GM23248 (cell line): Measurements from ENCODE around the gene PELI2.

ENCODE experiments used
- EZH2 ChIP-seq: fragments of 200-600 bp; sonication (generic); IDR thresholded peaks from 2 replicates; pipeline ENCODE4 v1.6.1; 2018; ENCODE audit warnings: antibody characterized with exemption, mild to moderate bottlenecking; ENCODE audit not compliant: insufficient read depth, poor library complexity, severe bottlenecking
- EZH2phosphoT487 ChIP-seq: fragments of 200-600 bp; sonication (generic); IDR thresholded peaks from 2 replicates; pipeline ENCODE4 v1.6.1; 2018; ENCODE audit warnings: antibody characterized with exemption, moderate library complexity, mild to moderate bottlenecking, low read depth; ENCODE audit not compliant: insufficient read depth

DNA sequence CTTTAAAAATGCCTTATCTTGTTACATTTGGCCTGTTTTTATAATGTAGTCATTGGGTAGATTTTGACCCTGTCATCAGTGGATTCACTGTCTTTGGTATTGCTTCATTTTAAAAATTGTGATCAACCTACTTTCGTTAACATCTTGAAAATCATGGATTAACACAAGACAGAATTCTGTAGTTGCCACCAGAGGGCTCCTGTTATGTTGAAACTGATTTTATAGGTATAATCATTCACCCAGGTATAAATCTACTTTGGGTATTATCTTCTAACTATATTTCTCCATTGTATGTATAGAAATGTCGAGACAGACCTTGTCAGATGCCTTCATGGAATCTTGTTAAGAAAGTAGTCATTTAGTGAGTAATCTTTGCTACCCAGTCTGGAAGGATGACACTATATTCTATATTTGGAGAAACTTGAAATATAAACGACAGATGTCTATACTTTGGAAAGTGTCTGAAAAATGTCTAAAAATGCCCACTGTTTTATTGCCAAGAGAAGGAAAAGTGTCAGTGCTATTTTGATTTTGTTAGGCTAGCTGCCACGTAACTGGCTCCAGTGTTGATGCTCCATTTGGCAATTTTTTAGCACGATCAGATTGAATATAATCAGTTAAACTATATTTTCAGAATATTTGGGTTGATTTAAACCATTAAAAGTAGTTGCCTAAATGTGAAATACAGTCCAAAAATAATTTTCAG is 129.4 kb downstream of the PELI2 start:
- TF ChIP-seq EZH2 = no peak
- no peak for TF ChIP-seq EZH2phosphoT487
